Vein endothelial cell (primary cell): ENCODE measurements around the gene C1QTNF2. TPM values are rescaled to one million over a fixed set of nuclear protein-coding genes. Genes with fewer than 3 reads are reported as not detected.

ENCODE experiments used
- small RNA-seq: library from RNA; depleted of rRNA; stranded (forward); fragments of <200 nt; gene quantifications from one replicate; pipeline ENCODE3, GENCODE V24; 2012
- total RNA-seq: library from RNA; depleted of rRNA; stranded (reverse); fragments of >200 nt; gene quantifications from 2 replicates; pipeline ENCODE4 v1.2.3, GENCODE V29; 2012

The C1QTNF2 gene, protein sequence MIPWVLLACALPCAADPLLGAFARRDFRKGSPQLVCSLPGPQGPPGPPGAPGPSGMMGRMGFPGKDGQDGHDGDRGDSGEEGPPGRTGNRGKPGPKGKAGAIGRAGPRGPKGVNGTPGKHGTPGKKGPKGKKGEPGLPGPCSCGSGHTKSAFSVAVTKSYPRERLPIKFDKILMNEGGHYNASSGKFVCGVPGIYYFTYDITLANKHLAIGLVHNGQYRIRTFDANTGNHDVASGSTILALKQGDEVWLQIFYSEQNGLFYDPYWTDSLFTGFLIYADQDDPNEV
- total RNA-seq: 0.10 TPM in 1 of 2 replicates, not detected in the other

DNA sequence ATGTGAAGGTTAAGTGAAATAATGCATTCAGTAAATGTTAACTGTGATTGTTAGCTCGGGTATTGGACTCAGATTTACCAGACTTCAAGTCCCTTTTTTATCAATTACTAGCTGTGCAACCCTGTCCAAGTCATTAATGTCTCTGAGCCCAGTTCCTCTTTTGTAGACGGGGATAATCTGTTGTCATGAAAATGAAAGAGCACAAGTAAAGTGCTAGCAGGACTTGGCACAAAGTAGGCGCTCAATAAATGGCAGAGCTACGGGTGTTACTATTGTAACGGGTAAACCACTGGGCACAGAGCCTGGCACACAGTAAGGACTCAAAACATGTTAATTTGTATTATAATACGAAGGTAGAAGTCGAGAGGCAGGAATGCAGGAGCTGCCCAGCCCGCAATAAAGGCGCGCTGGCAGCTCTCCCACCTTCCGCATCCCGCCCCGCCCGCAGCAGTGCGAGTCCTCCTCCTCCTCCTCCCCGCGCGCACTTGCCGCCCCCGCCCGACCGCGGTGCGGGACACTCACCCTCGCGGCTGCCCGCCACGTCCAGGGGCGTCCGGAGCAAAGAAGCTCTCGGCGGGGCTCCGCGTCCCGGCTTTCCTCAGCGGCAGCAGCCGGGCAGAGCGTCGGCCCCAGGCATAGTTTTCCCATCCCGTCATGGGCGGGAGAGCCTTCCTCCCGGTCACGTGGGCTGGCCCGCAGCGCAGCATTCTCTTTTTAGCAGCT is at the start of gene C1QTNF2:
Gene C1QTNF2, minus strand, starts transcription at position 637 of the 723 bp plus-strand sequence. CDS start 15,615 bp downstream, outside the sequence.

DNA sequence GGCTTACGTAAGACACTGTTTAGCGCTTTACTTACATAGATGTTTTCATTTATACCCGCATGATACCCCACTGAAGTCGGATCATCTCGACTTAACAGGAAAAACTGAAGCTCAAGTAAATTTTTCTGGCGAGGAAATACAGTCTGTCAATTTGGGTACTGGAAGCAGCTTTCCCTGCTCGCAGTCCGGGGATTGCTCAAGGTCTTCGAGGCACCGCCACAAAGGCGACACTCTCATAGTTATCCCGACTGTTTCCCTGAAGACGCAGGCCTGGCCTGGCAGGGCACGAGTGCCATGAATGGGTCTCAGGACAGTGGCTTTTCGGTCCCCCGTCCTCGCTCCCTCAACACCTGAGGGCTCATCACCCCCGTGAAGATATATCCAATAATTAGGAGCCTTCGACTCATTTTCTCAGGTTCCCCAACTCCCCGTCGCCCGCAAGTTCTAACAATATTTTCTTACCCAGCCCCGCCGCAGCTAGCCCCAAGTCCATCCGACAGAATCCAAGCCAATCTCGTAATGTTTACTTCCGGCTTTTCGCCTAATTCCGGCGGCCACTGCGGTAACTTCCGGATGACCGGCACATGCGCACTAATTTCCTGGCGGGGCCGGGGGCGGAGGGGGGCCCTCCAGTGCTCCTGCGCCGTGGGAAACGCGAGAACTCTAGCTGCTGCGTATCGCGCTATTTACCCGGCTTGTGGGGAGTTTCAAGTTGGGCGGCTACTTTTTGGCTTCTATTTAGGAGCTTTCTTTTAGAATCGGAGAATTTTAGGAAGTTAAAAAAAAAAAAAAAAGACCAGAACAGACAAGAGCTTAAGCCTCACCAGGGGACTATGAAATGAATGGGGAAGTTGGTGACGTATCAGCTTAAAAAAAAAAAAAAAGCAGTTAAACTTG is 48.4 kb upstream of the C1QTNF2 start, which contains the start of gene SLU7:
Gene SLU7, minus strand, starts transcription at position 521 of the 897 bp plus-strand sequence. CDS start 3,787 bp downstream, outside the sequence.

DNA sequence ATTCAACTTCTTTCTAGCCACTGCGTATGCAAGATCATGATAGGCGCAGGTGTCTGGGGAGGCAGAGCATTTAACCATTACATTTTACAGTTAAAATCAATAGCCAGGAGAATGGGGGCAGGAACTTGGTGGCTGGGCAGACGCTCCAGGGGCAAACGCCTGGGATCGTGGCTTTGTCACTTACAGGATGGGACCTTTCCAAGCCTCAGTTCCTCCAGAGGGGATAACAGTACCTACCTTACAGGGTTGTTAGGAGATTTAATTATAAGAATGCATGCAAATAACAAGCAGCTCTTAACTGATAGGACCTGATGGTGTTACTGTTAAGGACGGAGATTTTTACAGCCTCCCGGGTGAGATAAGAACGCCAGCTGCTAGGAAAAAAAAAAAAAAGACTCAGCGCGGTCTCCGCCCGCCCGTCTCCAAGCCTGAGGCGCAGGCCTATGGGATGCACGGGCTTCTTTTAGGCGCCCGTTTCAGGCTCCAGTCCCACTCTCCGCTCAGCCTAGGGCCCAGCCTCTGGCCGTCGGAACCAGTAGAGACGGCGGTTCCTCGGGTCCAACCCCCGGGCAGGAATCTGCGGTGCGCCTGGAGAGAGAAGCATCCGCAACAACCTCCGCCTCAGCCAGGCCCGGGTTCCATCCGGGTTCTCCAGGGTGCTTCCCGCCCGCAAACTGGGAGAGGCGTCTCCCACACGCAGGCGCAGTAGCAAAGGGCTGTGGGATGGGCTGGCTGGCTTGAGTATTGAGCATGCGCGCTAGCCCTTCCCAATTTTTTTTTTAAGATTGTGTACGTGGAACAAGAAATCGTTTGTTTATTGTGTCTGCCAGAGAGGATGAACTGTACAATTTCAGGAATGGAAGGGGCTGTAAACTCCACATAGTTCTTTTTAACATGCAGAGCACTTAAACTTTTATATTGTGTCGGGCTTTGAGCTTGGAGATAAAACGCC is 29.3 kb upstream of the C1QTNF2 start, which contains the start of gene FAM200C:
Gene FAM200C, minus strand, starts transcription at position 653 of the 952 bp plus-strand sequence. CDS start 4,564 bp downstream, outside the sequence.

DNA sequence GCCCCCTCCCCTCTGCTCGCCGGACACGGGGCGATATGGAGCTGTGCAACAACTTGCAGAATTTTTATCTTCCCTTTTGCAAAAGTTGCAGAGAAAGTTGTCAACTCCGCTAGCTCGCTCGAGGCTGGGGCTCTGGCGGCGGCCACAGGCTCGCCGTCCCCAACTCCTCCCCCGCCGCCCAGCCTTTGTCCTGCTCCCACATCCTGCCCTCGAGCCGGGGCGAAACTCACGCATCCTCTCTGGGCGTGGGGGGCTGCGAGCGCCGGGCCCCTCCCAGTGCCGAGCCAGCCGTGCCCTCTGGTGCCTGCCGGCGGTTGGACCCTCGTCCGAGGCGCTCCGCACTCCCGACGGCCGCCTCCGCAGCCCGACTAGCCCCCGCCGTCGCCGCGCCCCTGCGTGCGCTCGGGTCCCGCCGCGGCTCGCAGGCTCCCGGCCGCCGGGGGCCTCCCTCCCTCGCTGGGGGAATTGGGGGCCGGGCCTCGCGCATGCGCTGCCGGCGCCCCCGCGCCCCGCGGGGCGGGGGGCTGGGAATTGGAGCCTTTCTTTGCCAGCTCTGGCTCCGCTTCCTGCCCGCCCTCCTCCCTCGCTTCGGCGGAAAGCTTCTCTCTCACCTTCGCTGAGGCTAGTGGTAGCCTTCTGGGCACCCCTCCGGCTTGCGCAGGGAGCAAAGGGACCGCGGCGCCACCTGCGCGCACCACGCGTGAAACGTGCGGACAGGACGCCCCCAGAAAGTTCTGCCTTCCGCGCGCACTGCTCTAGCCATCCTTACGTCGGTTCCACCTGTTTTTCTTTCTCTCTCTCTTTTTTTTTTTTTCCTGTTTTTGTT is 58.1 kb downstream of the C1QTNF2 start, which contains the start of gene CCNJL:
Gene CCNJL, minus strand, starts transcription at position 431 of the 826 bp plus-strand sequence. CDS start 641 bp downstream, outside the sequence.

Small RNAs within 50 kb of the gene (small RNA-seq; reads per million reads assigned to genes)
- not detected for gene AC112191.3

Other genes with a start within 250 kb of the C1QTNF2 start
- gene FABP6, start 141.1 kb downstream of the C1QTNF2 start, total RNA-seq: not detected in 2 replicates
- 10.1 and 12.4 TPM in 2 replicates for gene CCNJL, start 58.1 kb downstream of the C1QTNF2 start, total RNA-seq
- gene FAM200C, start 29.4 kb upstream of the C1QTNF2 start, total RNA-seq: 2.0 and 3.3 TPM in 2 replicates
- gene SLU7, start 48.5 kb upstream of the C1QTNF2 start, total RNA-seq: 45.8 and 54.2 TPM in 2 replicates
- gene PTTG1, start 51.2 kb upstream of the C1QTNF2 start, total RNA-seq: 104 and 151 TPM in 2 replicates